CD1c-positive myeloid dendritic cell (primary cell): ENCODE results near the gene ADCY1.

ENCODE experiments used
- DNase-seq: peaks from one replicate; pipeline ENCODE4 v3.0.0-alpha.2; 2016; ENCODE audit errors: extremely low spot score

ADCY1 gene

GRCh38 chr7:45624392-45624760 lies 50.2 kb downstream of the ADCY1 start:
- no peak for DNase-seq

GRCh38 chr7:45625067-45625466 lies 50.9 kb downstream of the ADCY1 start:
- no peak for DNase-seq

GRCh38 chr7:45625714-45626440 lies 51.7 kb downstream of the ADCY1 start:
- no peak for DNase-seq

- DNase-seq: no peak
Observed at GRCh38 chr7:45626441-45627430, 52.6 kb downstream of the ADCY1 start.

- DNase-seq: no peak
Observed at GRCh38 chr7:45627691-45628456, 53.7 kb downstream of the ADCY1 start.

GRCh38 chr7:45631569-45631968 lies 57.4 kb downstream of the ADCY1 start:
- no peak for DNase-seq

GRCh38 chr7:45636733-45637132 lies 62.6 kb downstream of the ADCY1 start:
- DNase-seq: no peak

GRCh38 chr7:45638916-45639315 lies 64.7 kb downstream of the ADCY1 start:
- DNase-seq: no peak

- DNase-seq: no peak
Observed at GRCh38 chr7:45642044-45642443, 67.9 kb downstream of the ADCY1 start.

GRCh38 chr7:45643630-45644029 lies 69.5 kb downstream of the ADCY1 start:
- no peak for DNase-seq

- no peak for DNase-seq
Observed at GRCh38 chr7:45644237-45644636, 70.1 kb downstream of the ADCY1 start.

GRCh38 chr7:45645141-45645969 lies 71.2 kb downstream of the ADCY1 start:
- no peak for DNase-seq

- no peak for DNase-seq
Observed at GRCh38 chr7:45646207-45646821, 72.1 kb downstream of the ADCY1 start.

- no peak for DNase-seq
Observed at GRCh38 chr7:45646996-45647825, 73.0 kb downstream of the ADCY1 start.

GRCh38 chr7:45647967-45648670 lies 74.0 kb downstream of the ADCY1 start:
- DNase-seq: no peak

- no peak for DNase-seq
Observed at GRCh38 chr7:45648671-45648995, 74.5 kb downstream of the ADCY1 start.

GRCh38 chr7:45649560-45650346 lies 75.6 kb downstream of the ADCY1 start:
- DNase-seq: no peak
